BE2C (cell line): ENCODE measurements around the gene ACSS1.

Experiments used
- DNase-seq: peaks from one replicate; pipeline ENCODE4 v3.0.0-alpha.2; 2020
- H3K27me3 ChIP-seq: fragments of 250-450 bp; sonication (Bioruptor Pico); 2 replicates; pipeline ENCODE4 v1.5.1; 2020; ENCODE audit warnings: mild to moderate bottlenecking
- H3K36me3 ChIP-seq: fragments of 250-450 bp; sonication (Bioruptor Pico); 2 replicates; pipeline ENCODE4 v1.5.1; 2020; ENCODE audit warnings: mild to moderate bottlenecking
- H3K4me1 ChIP-seq: fragments of 250-450 bp; sonication (Bioruptor Pico); 2 replicates; pipeline ENCODE4 v1.5.1; 2020
- H3K4me3 ChIP-seq: 2 replicates; pipeline ENCODE4 v1.5.1; 2011; ENCODE audit warnings: low read depth, low read length
- H3K9me3 ChIP-seq: fragments of 250-450 bp; sonication (Bioruptor Pico); 2 replicates; pipeline ENCODE4 v1.5.1; 2020
- TF ChIP-seq, protein P1 (sequence below): IDR thresholded peaks from 2 replicates; pipeline ENCODE4 v1.5.1; 2012; ENCODE audit warnings: mild to moderate bottlenecking, low read depth, low read length

The ACSS1 gene

GRCh38 chr20:25054096-25054820 is 3.7 kb downstream of the ACSS1 start:
- Histone ChIP-seq H3K36me3 (no peaks in the 10 kb centered on the region), H3K27me3 (peaks cover 50% of the 10 kb centered on the region), H3K4me1 (no peaks in the 10 kb centered on the region), H3K9me3 (no peaks in the 10 kb centered on the region), H3K4me3 (no peak overlapping the region)
- TF ChIP-seq, protein P1, sequence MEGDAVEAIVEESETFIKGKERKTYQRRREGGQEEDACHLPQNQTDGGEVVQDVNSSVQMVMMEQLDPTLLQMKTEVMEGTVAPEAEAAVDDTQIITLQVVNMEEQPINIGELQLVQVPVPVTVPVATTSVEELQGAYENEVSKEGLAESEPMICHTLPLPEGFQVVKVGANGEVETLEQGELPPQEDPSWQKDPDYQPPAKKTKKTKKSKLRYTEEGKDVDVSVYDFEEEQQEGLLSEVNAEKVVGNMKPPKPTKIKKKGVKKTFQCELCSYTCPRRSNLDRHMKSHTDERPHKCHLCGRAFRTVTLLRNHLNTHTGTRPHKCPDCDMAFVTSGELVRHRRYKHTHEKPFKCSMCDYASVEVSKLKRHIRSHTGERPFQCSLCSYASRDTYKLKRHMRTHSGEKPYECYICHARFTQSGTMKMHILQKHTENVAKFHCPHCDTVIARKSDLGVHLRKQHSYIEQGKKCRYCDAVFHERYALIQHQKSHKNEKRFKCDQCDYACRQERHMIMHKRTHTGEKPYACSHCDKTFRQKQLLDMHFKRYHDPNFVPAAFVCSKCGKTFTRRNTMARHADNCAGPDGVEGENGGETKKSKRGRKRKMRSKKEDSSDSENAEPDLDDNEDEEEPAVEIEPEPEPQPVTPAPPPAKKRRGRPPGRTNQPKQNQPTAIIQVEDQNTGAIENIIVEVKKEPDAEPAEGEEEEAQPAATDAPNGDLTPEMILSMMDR: no peak
- no peak for DNase-seq

DNA sequence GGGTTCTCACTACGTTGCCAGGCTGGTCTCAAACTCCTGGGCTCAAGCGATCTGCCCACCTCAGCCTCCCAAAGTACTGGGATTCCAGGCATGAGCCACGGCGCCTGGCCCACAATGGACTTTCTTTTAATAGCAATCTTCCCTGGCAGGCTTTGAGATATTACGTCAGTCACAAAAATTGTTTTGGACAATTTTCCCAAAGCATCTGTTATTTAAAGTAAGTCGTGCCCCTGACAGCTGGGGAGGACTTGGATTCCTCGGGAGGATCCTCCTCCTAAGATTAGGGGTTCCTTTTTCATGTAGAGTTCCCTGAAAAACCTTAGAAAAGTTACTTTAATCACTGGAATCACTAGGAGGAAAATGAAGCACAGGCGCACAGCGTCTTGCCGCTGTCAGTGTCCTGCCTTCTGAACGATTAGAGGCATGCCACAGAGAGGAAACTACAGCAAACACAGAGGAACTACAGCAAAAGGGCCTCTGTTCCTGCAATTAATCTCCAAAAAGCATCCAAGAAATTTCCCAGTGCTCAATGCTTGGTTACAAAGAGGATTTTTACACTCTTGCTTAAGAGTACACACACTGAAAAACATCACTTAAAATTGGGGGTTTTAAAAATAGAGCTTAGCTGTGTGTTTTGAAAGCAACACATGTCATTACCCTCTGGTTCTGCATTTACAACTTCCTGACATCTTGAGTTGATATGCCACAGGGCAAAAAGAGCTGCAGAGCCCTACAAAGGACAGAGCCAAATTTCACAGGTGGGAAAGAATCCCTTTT is 4.5 kb downstream of the ACSS1 start:
- no peak for DNase-seq
- TF ChIP-seq, protein P1: no peak
- no peaks in the 10 kb centered on the region for H3K9me3 ChIP-seq
- no peaks in the 10 kb centered on the region for H3K36me3 ChIP-seq
- peaks cover 42% of the 10 kb centered on the region for H3K27me3 ChIP-seq
- no peak overlapping the region for H3K4me3 ChIP-seq
- no peaks in the 10 kb centered on the region for H3K4me1 ChIP-seq

DNA sequence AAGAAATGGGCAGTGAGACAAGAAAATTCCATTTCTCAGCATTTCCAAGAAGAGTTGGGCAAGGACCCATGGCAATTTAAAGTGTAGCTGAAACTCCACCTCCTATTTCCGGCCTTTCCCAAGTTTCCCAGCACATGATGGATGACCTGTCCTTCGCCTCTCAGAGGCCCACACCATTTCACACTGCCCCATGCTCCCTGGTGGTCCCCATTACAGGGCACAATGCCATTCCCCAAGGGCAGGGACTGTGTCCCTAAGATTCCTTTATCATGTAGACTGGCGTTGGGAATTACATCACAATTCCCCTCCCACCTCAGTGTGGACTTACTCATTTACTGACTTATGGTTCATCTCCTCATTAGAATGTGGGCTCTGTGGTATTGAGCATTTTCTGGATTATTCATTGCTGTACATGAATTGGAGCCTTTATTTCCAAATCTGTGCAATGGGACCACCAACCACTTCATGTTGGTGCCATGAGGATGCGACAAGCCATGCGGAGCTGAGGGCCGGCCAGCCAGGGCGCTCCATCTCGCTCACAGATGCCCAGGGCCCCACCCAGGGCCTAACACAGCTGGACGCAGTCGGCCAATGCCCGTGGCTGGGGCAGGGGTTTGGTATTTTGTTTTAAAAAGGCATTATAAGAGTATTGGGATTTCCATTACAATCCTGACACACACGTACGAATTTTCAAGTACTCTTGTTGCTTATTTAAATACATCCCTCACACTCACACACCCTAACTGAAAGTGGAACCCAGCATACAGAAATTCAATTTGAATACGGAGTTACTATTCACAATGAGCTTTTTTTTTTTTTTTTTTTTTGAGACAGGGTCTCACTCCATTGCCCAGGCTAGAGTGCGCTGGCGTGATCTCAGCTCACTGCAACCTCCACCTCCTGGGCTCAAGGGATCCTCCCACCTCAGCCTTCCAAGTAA is 5.4 kb downstream of the ACSS1 start:
- Histone ChIP-seq H3K9me3 (no peaks in the 10 kb centered on the region), H3K4me1 (no peaks in the 10 kb centered on the region), H3K36me3 (no peaks in the 10 kb centered on the region), H3K27me3 (peaks cover 34% of the 10 kb centered on the region), H3K4me3 (no peak overlapping the region)
- DNase-seq: no peak
- TF ChIP-seq, protein P1: no peak

DNA sequence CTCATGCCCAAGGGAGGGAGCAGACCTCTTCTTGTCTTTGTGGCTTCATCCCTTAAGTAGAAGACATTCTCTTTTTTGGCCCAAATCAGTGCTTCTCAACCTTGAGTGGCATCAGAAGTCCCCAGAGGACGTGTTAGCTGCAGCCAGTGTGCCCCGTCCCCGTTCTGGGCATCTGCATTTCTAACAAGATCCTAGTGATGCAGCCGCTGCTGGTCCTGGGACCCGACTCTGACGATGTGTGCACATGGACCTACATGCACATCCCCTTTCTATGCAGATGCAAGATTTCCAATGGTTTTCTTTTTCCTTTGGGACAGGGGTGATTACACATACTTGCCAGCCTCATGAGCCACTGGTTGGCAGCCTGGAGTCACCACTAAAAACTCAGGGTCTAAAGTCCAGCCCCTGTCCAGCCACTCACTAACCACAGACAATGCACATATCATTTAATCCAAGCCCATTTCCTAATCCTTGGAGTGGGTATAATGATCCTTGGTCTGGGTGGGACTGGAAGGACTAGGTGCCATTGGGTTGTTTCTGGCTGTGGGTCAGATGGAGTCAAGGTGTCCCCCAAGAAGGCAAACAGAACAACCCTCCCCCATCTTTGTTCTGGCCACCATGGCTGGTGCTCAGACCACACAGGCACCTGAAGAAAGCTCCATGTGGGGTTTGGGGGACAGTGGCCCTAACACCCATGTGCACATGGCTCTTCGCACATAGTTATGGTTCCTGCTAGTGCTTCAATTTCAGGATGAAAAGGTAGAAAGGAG is 6.4 kb downstream of the ACSS1 start:
- DNase-seq: no peak
- Histone ChIP-seq H3K4me3 (no peak overlapping the region), H3K36me3 (no peaks in the 10 kb centered on the region), H3K9me3 (no peaks in the 10 kb centered on the region), H3K27me3 (peaks cover 34% of the 10 kb centered on the region), H3K4me1 (no peaks in the 10 kb centered on the region)
- TF ChIP-seq, protein P1: no peak

DNA sequence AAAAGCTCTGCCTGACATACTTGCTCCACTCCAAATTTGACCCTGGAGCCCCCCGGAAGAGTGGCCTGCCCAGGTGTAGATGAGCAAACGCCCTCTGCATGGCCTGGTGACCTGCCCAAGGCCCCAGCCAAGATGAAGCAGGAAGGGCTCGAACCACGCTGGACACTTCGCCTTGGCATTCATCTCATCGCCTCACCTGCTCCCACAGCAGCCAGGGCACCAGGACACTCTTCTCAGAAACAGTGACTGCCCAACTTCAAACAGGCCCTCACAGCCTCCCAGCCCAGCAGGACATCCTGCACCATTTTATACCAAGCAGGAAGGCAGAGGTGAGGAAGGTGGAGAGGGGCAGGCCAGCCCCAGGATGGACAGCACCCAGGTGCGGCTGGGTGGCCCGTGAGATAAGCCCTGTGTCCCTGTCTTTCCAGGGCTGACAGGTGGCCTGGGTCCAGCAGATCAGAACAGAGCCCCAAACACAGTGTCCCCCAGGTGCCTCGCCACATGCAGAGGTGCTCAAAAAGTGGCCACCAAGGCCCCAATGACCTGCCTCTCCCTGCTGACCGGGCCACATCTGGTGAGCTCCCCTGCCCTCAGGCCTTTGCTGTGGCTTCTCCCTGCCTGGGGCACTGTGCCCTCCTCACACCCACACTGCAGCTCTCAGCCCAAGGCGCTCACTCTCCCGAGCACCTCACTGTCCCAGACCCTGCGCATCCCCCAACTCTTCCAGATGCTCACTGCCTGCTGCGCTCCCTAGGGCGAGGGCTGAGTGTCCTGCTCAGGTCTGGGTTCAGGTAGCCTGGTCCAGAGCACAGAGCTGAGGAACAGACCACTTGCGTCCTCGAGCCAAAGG is 7.2 kb downstream of the ACSS1 start:
- TF ChIP-seq, protein P1: no peak
- DNase-seq: no peak
- no peaks in the 10 kb centered on the region for H3K36me3 ChIP-seq
- no peak overlapping the region for H3K4me3 ChIP-seq
- no peaks in the 10 kb centered on the region for H3K4me1 ChIP-seq
- no peaks in the 10 kb centered on the region for H3K9me3 ChIP-seq
- peaks cover 26% of the 10 kb centered on the region for H3K27me3 ChIP-seq
